ENCODE results near the gene ETV3.

Gene ETV3

DNA sequence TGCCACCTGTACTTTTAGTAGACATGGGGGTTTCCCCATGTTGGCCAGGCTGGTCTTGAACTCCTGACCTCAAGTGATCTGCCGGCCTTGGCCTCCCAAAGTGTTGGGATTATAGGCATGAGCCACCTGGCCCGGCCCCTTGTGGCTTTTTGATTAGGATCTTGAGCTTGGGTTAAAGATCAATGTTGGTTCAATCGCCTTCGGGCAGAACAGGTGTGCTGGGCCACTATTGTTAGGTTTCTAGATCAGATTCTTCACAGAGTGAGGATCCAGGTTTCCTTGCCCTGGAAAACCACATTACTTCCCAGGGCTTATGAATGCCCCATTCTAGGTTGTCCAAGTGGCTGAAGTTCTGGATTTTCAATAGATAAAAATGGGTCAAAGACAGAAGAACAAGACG is 6.1 kb downstream of the ETV3 start:
- H3K4me3 ChIP-seq (ENCODE audit: low read depth in 1 of 2, low read length in 2 of 2), result no peak overlapping the region
- no peak for ATAC-seq (ENCODE audit: insufficient read depth, low read depth)
- peaks cover 51% of the 10 kb centered on the region for H3K4me1 ChIP-seq (ENCODE audit: insufficient read depth, low read length)
- TF ChIP-seq EZH2 (IDR thresholded peaks at IDR 0.05; ENCODE audit: borderline replicate concordance, low read depth, low read length, severe bottlenecking), result no peak
- TF ChIP-seq, protein P1, sequence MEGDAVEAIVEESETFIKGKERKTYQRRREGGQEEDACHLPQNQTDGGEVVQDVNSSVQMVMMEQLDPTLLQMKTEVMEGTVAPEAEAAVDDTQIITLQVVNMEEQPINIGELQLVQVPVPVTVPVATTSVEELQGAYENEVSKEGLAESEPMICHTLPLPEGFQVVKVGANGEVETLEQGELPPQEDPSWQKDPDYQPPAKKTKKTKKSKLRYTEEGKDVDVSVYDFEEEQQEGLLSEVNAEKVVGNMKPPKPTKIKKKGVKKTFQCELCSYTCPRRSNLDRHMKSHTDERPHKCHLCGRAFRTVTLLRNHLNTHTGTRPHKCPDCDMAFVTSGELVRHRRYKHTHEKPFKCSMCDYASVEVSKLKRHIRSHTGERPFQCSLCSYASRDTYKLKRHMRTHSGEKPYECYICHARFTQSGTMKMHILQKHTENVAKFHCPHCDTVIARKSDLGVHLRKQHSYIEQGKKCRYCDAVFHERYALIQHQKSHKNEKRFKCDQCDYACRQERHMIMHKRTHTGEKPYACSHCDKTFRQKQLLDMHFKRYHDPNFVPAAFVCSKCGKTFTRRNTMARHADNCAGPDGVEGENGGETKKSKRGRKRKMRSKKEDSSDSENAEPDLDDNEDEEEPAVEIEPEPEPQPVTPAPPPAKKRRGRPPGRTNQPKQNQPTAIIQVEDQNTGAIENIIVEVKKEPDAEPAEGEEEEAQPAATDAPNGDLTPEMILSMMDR (IDR thresholded peaks at IDR 0.05; ENCODE audit: borderline replicate concordance, extremely low read depth, low read length, poor library complexity, severe bottlenecking), result no peak
- no peak overlapping the region for H3K4me2 ChIP-seq (ENCODE audit: insufficient read depth, low read length)
- H3K9me3 ChIP-seq (ENCODE audit: insufficient read depth, low read length, severe bottlenecking), result no peaks in the 10 kb centered on the region
- H2AFZ ChIP-seq (ENCODE audit: low read depth, low read length), result no peak overlapping the region
- H3K79me2 ChIP-seq (ENCODE audit: insufficient read depth, low read length), result peaks cover 32% of the 10 kb centered on the region
- H4K20me1 ChIP-seq (ENCODE audit: insufficient read depth, low read length), result peaks cover 46% of the 10 kb centered on the region
- DNase-seq, result no peak
- no peak overlapping the region for H3K27ac ChIP-seq (ENCODE audit: low read length)
- H3K27me3 ChIP-seq (ENCODE audit: insufficient read depth, low read length, poor library complexity), result no peaks in the 10 kb centered on the region
- peaks cover 82% of the 10 kb centered on the region for H3K36me3 ChIP-seq (ENCODE audit: insufficient read depth, low read length)
- no peak overlapping the region for H3K9ac ChIP-seq (ENCODE audit: low read depth, low read length)

DNA sequence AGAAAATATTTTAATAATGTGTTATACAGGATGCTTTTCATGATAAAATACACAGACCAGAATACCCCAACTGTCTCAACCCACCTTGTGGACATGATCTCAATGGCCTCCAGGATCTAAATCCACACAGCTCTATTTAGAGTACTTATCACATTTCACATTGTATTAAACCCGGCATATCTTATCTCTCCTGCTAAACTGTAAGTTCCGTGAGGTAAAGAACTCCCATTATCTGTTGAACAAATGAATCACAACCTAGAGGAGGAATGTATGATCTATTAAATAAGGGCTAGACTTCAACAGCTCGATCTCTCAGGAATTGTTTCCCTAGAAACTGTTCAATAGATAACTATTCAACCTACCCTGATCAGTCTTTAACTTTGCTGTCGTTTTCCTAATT is 6.9 kb downstream of the ETV3 start:
- Histone ChIP-seq H3K4me3 (ENCODE audit: low read depth in 1 of 2, low read length in 2 of 2) (no peak overlapping the region), H3K9me3 (ENCODE audit: insufficient read depth, low read length, severe bottlenecking) (no peaks in the 10 kb centered on the region), H2AFZ (ENCODE audit: low read depth, low read length) (no peak overlapping the region), H3K36me3 (ENCODE audit: insufficient read depth, low read length) (peaks cover 86% of the 10 kb centered on the region), H3K9ac (ENCODE audit: low read depth, low read length) (no peak overlapping the region), H4K20me1 (ENCODE audit: insufficient read depth, low read length) (peaks cover 37% of the 10 kb centered on the region), H3K4me1 (ENCODE audit: insufficient read depth, low read length) (peaks cover 43% of the 10 kb centered on the region), H3K79me2 (ENCODE audit: insufficient read depth, low read length) (peaks cover 24% of the 10 kb centered on the region), H3K27ac (ENCODE audit: low read length) (no peak overlapping the region), H3K27me3 (ENCODE audit: insufficient read depth, low read length, poor library complexity) (no peaks in the 10 kb centered on the region), H3K4me2 (ENCODE audit: insufficient read depth, low read length) (no peak overlapping the region)
- DNase-seq (no peak), ATAC-seq (ENCODE audit: insufficient read depth, low read depth) (no peak)
- no peak for TF ChIP-seq EZH2 (IDR thresholded peaks at IDR 0.05; ENCODE audit: borderline replicate concordance, low read depth, low read length, severe bottlenecking)
- TF ChIP-seq, protein P1 (IDR thresholded peaks at IDR 0.05; ENCODE audit: borderline replicate concordance, extremely low read depth, low read length, poor library complexity, severe bottlenecking), result no peak

DNA sequence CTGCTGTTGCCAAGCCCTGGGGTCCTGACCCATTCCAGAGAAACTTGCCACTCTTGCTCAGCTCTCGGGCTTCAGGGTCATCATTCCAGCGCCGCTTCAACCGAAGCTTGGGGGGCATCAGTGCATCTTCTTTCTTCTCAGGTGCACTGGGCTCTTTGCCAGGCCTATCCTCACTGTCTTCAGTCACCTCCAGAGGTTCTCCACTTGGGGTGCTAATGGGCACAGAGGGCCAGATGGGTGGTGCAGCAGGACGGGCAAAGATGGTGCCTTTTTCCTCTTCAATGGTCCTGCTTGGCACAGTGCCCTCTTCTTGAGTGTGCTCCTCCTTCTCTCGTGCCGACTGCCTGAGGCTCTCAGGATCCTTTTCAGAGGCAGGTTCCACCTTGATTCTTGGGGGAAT is 13.3 kb downstream of the ETV3 start:
- Histone ChIP-seq H3K9me3 (ENCODE audit: insufficient read depth, low read length, severe bottlenecking) (no peaks in the 10 kb centered on the region), H3K4me3 (ENCODE audit: low read depth in 1 of 2, low read length in 2 of 2) (no peak overlapping the region), H3K4me1 (ENCODE audit: insufficient read depth, low read length) (no peaks in the 10 kb centered on the region), H3K9ac (ENCODE audit: low read depth, low read length) (no peak overlapping the region), H3K27me3 (ENCODE audit: insufficient read depth, low read length, poor library complexity) (no peaks in the 10 kb centered on the region), H3K36me3 (ENCODE audit: insufficient read depth, low read length) (peaks cover 70% of the 10 kb centered on the region), H2AFZ (ENCODE audit: low read depth, low read length) (no peak overlapping the region), H3K4me2 (ENCODE audit: insufficient read depth, low read length) (no peak overlapping the region), H3K27ac (ENCODE audit: low read length) (no peak overlapping the region), H3K79me2 (ENCODE audit: insufficient read depth, low read length) (no peaks in the 10 kb centered on the region), H4K20me1 (ENCODE audit: insufficient read depth, low read length) (peaks cover 21% of the 10 kb centered on the region)
- no peak for TF ChIP-seq EZH2 (IDR thresholded peaks at IDR 0.05; ENCODE audit: borderline replicate concordance, low read depth, low read length, severe bottlenecking)
- TF ChIP-seq, protein P1 (IDR thresholded peaks at IDR 0.05; ENCODE audit: borderline replicate concordance, extremely low read depth, low read length, poor library complexity, severe bottlenecking), result peak; percentile 34
- DNase-seq (no peak), ATAC-seq (ENCODE audit: insufficient read depth, low read depth) (no peak)

DNA sequence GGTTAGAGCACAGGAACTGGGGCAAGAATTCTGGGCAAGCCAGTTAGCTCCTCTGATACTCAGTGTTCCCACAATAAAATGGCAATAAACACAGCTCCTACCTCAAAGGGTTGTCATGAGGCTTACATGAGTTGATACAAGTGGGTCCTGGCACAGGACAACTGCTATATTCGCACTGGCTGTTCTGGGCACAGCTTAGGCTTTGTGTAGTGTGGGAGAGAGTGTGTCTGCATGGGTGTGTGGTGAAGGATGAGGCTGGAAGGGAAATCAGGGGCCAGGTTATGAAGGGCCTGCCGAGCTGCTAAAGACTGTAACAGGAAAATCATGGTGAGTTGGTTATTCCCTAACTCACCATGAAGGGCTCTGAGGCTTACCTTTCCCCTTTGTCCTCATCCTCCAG is 18.7 kb downstream of the ETV3 start:
- H3K36me3 ChIP-seq (ENCODE audit: insufficient read depth, low read length), result peaks cover 22% of the 10 kb centered on the region
- H3K9me3 ChIP-seq (ENCODE audit: insufficient read depth, low read length, severe bottlenecking), result no peaks in the 10 kb centered on the region
- H3K9ac ChIP-seq (ENCODE audit: low read depth, low read length), result no peak overlapping the region
- no peak overlapping the region for H3K4me3 ChIP-seq (ENCODE audit: low read depth in 1 of 2, low read length in 2 of 2)
- DNase-seq (no peak), ATAC-seq (ENCODE audit: insufficient read depth, low read depth) (no peak)
- H4K20me1 ChIP-seq (ENCODE audit: insufficient read depth, low read length), result peaks cover 10% of the 10 kb centered on the region
- H3K79me2 ChIP-seq (ENCODE audit: insufficient read depth, low read length), result no peaks in the 10 kb centered on the region
- no peak overlapping the region for H2AFZ ChIP-seq (ENCODE audit: low read depth, low read length)
- no peaks in the 10 kb centered on the region for H3K27me3 ChIP-seq (ENCODE audit: insufficient read depth, low read length, poor library complexity)
- TF ChIP-seq, protein P1 (IDR thresholded peaks at IDR 0.05; ENCODE audit: borderline replicate concordance, extremely low read depth, low read length, poor library complexity, severe bottlenecking), result no peak
- TF ChIP-seq EZH2 (IDR thresholded peaks at IDR 0.05; ENCODE audit: borderline replicate concordance, low read depth, low read length, severe bottlenecking), result no peak
- no peaks in the 10 kb centered on the region for H3K4me1 ChIP-seq (ENCODE audit: insufficient read depth, low read length)
- H3K27ac ChIP-seq (ENCODE audit: low read length), result no peak overlapping the region
- H3K4me2 ChIP-seq (ENCODE audit: insufficient read depth, low read length), result no peak overlapping the region

All from DND-41 (cell line).